Natural killer cell (primary cell): ENCODE data around the gene IGFLR1. TPM values are rescaled to one million over a fixed set of nuclear protein-coding genes. Genes with fewer than 3 reads are reported as not detected.

Experiments
- ATAC-seq, 3 donors: fragments of 150-1000 bp in 2 of 3; fragments of 200-7000 bp in 1 of 3; cut with Tn5 transposase; 1 replicate in 1 of 3; 2 replicates in 2 of 3; pipeline ENCODE4 v1.10.0; 2021; ENCODE audit warnings: mild to moderate bottlenecking in 2 of 3, moderate library complexity in 2 of 3
- DNase-seq, 2 donors: peaks; one replicate each; pipeline versions ENCODE4 v3.0.0 to v3.0.0-alpha.2; 2013 to 2021; ENCODE audit warnings: mixed read lengths in 1 of 2
- H3K27ac ChIP-seq: one replicate; pipeline ENCODE4 v1.5.1; 2013; ENCODE audit warnings: mild to moderate bottlenecking, low read length
- H3K27me3 ChIP-seq: one replicate; pipeline ENCODE4 v1.6.1; 2013; ENCODE audit warnings: low read length; ENCODE audit not compliant: control insufficient read depth, insufficient read depth
- H3K36me3 ChIP-seq: one replicate; pipeline ENCODE4 v1.6.1; 2013; ENCODE audit warnings: low read length; ENCODE audit not compliant: control insufficient read depth, insufficient read depth
- H3K4me1 ChIP-seq: one replicate; pipeline ENCODE4 v1.6.1; 2013; ENCODE audit warnings: low read length; ENCODE audit not compliant: control insufficient read depth, insufficient read depth
- H3K4me3 ChIP-seq: one replicate; pipeline ENCODE4 v1.5.1; 2013; ENCODE audit warnings: low read length
- H3K9me3 ChIP-seq: one replicate; pipeline ENCODE4 v1.6.1; 2013; ENCODE audit warnings: low read length; ENCODE audit not compliant: control insufficient read depth, insufficient read depth
- H3K27ac Mint-ChIP-seq, 2 donors: one replicate each; pipeline ENCODE4 v1.8.0; 2022; ENCODE audit warnings: mild to moderate bottlenecking in 2 of 2, mixed read lengths in 2 of 2, moderate library complexity in 1 of 2
- H3K27me3 Mint-ChIP-seq, 2 donors: one replicate each; pipeline ENCODE4 v1.8.0; 2022; ENCODE audit warnings: low read depth in 2 of 2, mixed read lengths in 2 of 2
- H3K36me3 Mint-ChIP-seq: one replicate; pipeline ENCODE4 v1.8.0; 2022; ENCODE audit warnings: mixed read lengths
- H3K4me1 Mint-ChIP-seq, 2 donors: one replicate each; pipeline ENCODE4 v1.8.0; 2022; ENCODE audit warnings: mixed read lengths in 2 of 2
- H3K4me3 Mint-ChIP-seq: one replicate; pipeline ENCODE4 v1.8.0; 2022; ENCODE audit warnings: mild to moderate bottlenecking, moderate library complexity, mixed read lengths
- H3K9me3 Mint-ChIP-seq, 2 donors: one replicate each; pipeline ENCODE4 v1.8.0; 2022; ENCODE audit warnings: mixed read lengths in 2 of 2
- CTCF ChIP-seq: fragments of 200-600 bp; IDR thresholded peaks from one replicate; pipeline ENCODE4 v1.8.0; 2022; ENCODE audit warnings: antibody characterized with exemption
- WGBS: methylation state at CpG from one replicate; pipeline ENCODE4 v1.1.7; 2013; ENCODE audit warnings: missing lambda C conversion rate; ENCODE audit not compliant: insufficient coverage; 5-methylcytosine and 5-hydroxymethylcytosine counted together
- intact Hi-C: fragments of 100-400 bp; cut with micrococcal nuclease; formaldehyde crosslinking; loops from one replicate; pipeline ENCODE4 v1.14.2; 2022
- total RNA-seq, 4 donors: library from RNA; stranded (reverse); fragments of 120-200 nt in 1 of 4; gene quantifications; one replicate each; pipeline versions ENCODE4 v1.2.3 to v1.2.4, GENCODE V29; 2013 to 2022

IGFLR1 gene
- total RNA-seq, 3 donors from 2014 or later (not counting 1 experiment from before 2014, with no cell fraction given): 57.7 to 75.6 (median 69.6) TPM

- no peaks in the 10 kb centered on the region for H3K27me3 Mint-ChIP-seq
- peaks cover 18 to 27% of the 10 kb centered on the region in 2 donors for H3K4me1 Mint-ChIP-seq
- H3K27me3 ChIP-seq: no peaks in the 10 kb centered on the region
- peak within 1 kb of the TSS; percentile 43 to 72 for H3K27ac Mint-ChIP-seq
- peak; percentile 98 to 99 for DNase-seq
- no peak within 1 kb of the TSS for H3K27ac ChIP-seq
- peaks cover 16% of the 10 kb centered on the region for H3K4me1 ChIP-seq
- H3K9me3 Mint-ChIP-seq: no peaks in the 10 kb centered on the region
- TF ChIP-seq CTCF: no peak
- H3K36me3 ChIP-seq: no peaks in the 10 kb centered on the region
- intact Hi-C loops: loop anchor here (1.0 kb wide), 3 partner anchors 17 to 35 kb away; partner anchors contain the start of genes PROSER3, PSENEN and U2AF1L4
- H3K4me3 Mint-ChIP-seq: peak within 1 kb of the TSS; percentile 90
- peak; percentile 98 to 100 (median 99) for ATAC-seq
- H3K4me3 ChIP-seq: peak within 1 kb of the TSS; percentile 58
- no peaks in the 10 kb centered on the region for H3K36me3 Mint-ChIP-seq
- no peaks in the 10 kb centered on the region for H3K9me3 ChIP-seq
- WGBS: under 1% methylated on average over 82 of the region's 82 CpGs
These were observed 33.2 kb upstream of the IGFLR1 start, which contains the start of gene ARHGAP33 for GRCh38 chr19:35775298-35776101. TSS of gene ARHGAP33 (plus strand) at chr19:35775564. CDS start at chr19:35775659, 95 bp downstream.

- Mint-ChIP-seq H3K4me3 (peak overlapping the region; percentile 90), H3K27me3 (no peaks in the 10 kb centered on the region), H3K27ac (peak overlapping the region; percentile 43 to 72), H3K4me1 (peaks cover 18 to 27% of the 10 kb centered on the region in 2 donors), H3K9me3 (no peaks in the 10 kb centered on the region), H3K36me3 (no peaks in the 10 kb centered on the region)
- Histone ChIP-seq H3K27me3 (no peaks in the 10 kb centered on the region), H3K9me3 (no peaks in the 10 kb centered on the region), H3K36me3 (no peaks in the 10 kb centered on the region), H3K4me3 (peak overlapping the region; percentile 15), H3K27ac (no peak overlapping the region), H3K4me1 (peaks cover 16% of the 10 kb centered on the region)
- DNase-seq (no peak), ATAC-seq (peak in 2 of 3 donors; percentile 1)
- intact Hi-C loops: loop anchor here (1.0 kb wide), 3 partner anchors 17 to 35 kb away; partner anchors contain the start of genes PROSER3, PSENEN and U2AF1L4
- TF ChIP-seq CTCF: no peak
- 38% methylated on average over 9 of the region's 9 CpGs for WGBS
These were observed 32.7 kb upstream of the IGFLR1 start for GRCh38 chr19:35775046-35775297.

GRCh38 chr19:35774274-35775045, 32.2 kb upstream of the IGFLR1 start:
- peaks cover 16% of the 10 kb centered on the region for H3K4me1 ChIP-seq
- no peaks in the 10 kb centered on the region for H3K36me3 Mint-ChIP-seq
- DNase-seq (no peak), ATAC-seq (no peak)
- 62% methylated on average over 16 of the region's 16 CpGs for WGBS
- peak overlapping the region; percentile 90 for H3K4me3 Mint-ChIP-seq
- H3K27ac Mint-ChIP-seq: peak overlapping the region; percentile 43 to 72
- peak overlapping the region; percentile 15 for H3K4me3 ChIP-seq
- H3K9me3 Mint-ChIP-seq: no peaks in the 10 kb centered on the region
- no peaks in the 10 kb centered on the region for H3K36me3 ChIP-seq
- H3K27me3 ChIP-seq: no peaks in the 10 kb centered on the region
- peaks cover 18 to 27% of the 10 kb centered on the region in 2 donors for H3K4me1 Mint-ChIP-seq
- H3K27ac ChIP-seq: no peak overlapping the region
- intact Hi-C loops: loop anchor here (1.0 kb wide), 3 partner anchors 16 to 34 kb away; partner anchors contain the start of genes PROSER3, PSENEN and U2AF1L4
- no peak for TF ChIP-seq CTCF
- no peaks in the 10 kb centered on the region for H3K9me3 ChIP-seq
- H3K27me3 Mint-ChIP-seq: no peaks in the 10 kb centered on the region
